GM18861 (cell line): ENCODE results near the gene NEURL1B.

Experiments
- ATAC-seq: cut with Tn5 transposase; IDR thresholded peaks from one replicate; pipeline ENCODE4 v1.9.1; 2021; ENCODE audit not compliant: unreplicated experiment

Gene NEURL1B

GRCh38 chr5:172632346-172633092, 8.5 kb upstream of the NEURL1B start:
- ATAC-seq: no peak

GRCh38 chr5:172633403-172633970, 7.6 kb upstream of the NEURL1B start:
- no peak for ATAC-seq

- ATAC-seq: no peak
These were observed 6.8 kb upstream of the NEURL1B start for GRCh38 chr5:172634106-172634899.

GRCh38 chr5:172635038-172635437, 6.0 kb upstream of the NEURL1B start:
- ATAC-seq: no peak

DNA sequence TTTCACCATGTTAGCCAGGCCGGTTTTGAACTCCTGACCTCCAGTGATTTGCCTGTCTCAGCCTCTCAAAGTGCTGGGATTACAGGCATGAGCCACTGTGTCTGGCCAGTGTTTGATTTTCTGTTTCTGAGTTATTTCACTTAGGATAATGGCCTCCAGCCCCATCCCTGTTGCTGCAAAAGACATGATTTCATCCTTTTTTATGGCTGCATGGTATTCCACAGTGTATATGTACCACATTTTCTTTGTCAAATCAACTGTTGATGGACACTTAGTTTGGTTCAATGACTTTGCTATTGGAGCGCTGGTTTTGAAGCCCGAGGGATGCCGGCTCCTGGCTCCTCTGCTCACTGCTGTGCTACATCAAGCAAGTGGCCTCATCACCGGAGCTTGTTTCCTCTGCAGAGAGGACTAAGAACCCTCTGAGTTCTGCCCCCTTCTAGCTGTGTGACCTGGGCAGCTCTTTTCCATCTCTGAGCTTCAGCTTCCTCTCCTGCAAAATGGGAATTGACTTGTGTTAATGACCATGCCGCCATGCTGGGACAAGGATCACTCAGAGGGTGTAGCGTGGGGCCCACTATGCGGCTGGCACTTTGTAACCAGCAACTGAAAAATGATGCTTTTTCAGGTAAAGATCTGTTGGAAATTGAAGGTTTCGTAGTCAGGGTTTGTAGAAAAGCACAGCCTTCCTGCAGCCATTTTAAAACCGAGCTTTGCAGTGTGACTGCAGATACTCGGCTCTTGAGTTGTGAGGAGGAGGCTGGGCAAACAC, 4.6 kb upstream of the NEURL1B start:
- ATAC-seq: no peak

- no peak for ATAC-seq
These were observed 3.9 kb upstream of the NEURL1B start for GRCh38 chr5:172637110-172637580.

DNA sequence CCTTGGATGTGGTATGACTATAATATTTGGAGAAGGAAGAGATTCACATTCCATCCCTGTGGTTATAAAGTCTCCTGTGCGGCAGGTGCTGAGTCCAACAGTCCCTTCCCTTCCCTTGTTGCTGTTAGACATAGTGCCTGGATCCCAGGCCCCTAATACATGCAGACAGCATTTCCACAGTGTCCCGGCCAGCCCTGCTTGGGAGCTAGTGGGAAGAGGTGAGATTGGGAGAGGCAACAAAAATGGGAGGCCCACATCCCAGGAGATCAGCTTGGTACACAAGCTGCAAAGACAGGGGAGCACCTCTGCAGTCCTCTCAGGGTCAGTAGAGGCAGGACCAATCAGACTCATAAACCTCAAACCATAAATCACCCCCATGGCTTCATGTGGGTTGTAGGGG, 3.3 kb upstream of the NEURL1B start:
- ATAC-seq: no peak

DNA sequence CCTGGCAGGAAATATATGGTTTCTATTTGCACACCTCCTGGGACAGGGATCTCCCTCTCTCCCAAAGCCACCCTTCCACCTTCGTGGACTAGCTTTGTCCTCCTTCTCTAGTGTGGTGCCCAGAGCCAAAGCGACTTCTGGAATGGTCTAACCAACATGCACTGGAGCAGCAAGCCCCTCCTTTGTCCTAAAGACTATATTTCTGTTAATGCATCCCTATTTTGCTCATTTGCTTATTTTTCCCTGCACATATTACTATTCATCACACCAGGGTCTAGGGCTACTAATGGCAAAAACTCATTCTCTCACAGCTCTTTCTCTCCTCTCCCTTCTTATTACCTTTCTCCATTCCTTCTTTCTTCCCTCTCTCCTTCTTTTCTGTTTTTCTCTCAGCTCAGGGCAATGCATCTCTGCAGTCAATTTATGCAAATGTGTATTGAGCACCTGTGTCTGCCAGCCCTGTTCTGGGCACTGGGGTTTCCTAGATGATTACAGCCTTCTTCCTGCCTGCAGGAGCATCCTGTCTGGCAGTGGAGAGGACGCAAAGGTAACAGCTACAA, 2.8 kb upstream of the NEURL1B start:
- ATAC-seq: no peak

GRCh38 chr5:172640139-172640538, 924 bp upstream of the NEURL1B start:
- ATAC-seq: no peak

- no peak for ATAC-seq
These were observed 442 bp downstream of the NEURL1B start for GRCh38 chr5:172641359-172642050.

DNA sequence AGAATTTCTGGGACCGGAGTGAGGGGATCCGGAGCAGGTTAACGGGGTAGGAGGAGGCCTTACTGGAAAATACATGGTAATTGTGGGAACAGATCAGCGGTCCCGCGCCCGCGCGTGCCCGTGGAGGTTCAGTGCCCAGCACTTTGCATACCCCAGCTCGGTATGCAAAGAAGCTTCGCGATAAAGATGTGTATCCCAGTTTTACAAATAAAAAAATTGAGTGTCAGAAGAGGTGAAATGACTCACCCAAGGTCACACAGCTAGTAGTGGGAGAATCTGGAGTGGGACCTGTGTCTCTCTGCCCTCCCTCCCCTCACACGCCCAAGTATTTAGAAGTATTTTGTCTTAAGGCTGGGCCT, 967 bp downstream of the NEURL1B start:
- ATAC-seq: no peak

DNA sequence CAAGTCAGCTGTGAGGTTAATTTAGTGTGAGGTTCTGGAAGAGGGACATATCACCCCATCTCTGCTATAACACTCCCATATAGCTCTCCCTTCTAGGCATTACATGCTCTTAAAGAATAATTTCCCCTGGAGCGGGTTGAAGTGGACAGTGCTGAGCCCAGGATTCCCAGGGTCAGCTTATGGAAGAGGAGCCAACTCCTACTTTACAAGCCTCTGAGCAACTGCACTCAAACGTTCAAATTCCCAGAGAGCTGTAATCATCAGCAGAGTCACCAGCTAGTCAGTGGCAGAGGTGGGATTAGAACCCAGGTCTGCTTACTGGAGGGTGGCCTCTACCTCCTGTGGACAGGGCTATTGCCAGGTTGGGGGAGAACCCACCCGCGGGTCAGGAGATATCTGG, 1.4 kb downstream of the NEURL1B start:
- no peak for ATAC-seq

DNA sequence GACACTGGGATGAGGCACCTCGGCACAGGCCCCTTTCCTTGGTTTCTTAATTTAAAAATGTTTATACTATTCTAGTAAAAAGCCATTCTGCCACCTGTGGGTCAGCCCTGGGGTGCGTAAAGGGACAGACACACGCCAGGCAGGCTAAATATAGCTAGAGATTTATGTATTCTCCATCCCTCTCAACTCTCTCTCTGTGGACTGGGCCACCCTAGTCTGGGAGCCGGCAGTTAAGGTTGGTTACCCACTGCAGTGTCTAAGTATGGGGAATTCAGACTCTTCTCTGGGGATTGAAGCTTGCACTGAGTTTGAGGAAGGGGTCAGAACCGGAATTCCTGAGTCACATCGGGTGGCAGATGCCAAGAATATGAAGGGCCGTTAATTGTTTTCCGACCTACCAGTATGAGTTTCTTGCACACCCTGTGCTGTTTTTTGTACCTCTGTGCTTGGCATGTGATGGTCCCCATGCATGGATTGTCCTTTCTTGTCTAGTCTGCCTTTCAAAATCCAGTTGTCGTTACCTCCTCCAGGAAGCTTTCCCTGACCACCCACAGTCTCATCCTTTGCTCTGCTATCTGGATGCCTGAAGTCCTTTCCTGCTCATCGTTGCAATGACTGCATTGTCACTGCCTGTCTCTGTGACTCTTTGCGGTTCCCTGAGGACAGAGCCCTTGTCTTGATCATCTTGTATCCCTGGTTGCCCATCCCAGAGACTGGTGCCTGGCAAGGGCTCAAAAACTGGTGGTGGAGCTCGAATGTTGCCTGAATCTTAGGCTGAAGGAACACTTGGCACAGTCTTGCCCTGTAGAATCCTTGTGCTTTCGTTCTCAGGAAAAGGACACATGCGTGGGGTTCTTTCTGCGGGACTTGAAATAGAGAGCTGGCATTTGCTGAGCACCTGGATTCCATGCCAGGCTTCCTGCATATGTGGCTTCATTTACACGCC, 2.1 kb downstream of the NEURL1B start:
- no peak for ATAC-seq

- ATAC-seq: no peak
These were observed 3.2 kb downstream of the NEURL1B start for GRCh38 chr5:172644266-172644665.

GRCh38 chr5:172644711-172645110, 3.6 kb downstream of the NEURL1B start:
- ATAC-seq: no peak

DNA sequence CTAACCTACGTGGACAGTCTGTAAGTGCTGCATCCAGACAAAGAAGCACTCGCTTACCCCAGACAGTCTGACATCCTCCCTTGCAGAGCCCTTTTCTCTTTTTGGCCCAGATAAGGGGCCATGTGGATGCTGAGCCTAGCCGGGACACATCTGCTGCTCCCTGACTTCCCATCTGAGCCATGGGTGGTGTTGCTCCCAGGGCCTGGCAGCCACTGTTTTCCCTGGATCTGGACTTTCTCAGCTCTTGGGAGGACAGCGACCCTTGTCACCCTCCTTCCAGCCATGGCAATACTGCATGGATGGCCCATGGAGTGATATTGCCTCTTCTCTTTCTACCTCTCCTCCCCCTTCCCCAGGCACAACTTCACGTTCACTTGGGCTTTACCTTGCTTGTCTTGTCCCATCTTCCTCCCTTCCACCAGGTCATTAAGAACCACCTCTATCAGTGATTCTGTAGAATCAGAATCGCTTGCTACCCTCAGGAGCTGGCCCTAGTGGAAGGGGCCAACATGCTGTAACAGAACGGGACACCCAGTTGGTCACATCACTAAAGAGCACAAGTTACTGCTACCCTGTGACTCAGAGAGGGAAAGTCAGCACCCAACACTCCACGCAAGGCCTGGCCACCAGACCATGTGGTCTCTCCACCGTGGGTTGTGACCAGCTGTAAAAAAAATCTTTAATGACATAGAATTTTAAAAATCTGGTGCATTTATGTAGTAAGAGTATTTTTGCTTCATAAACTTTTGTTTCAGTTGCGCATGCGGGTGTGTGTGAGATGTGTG, 4.4 kb downstream of the NEURL1B start:
- ATAC-seq: no peak

- ATAC-seq: no peak
These were observed 5.7 kb downstream of the NEURL1B start for GRCh38 chr5:172646716-172647285.

DNA sequence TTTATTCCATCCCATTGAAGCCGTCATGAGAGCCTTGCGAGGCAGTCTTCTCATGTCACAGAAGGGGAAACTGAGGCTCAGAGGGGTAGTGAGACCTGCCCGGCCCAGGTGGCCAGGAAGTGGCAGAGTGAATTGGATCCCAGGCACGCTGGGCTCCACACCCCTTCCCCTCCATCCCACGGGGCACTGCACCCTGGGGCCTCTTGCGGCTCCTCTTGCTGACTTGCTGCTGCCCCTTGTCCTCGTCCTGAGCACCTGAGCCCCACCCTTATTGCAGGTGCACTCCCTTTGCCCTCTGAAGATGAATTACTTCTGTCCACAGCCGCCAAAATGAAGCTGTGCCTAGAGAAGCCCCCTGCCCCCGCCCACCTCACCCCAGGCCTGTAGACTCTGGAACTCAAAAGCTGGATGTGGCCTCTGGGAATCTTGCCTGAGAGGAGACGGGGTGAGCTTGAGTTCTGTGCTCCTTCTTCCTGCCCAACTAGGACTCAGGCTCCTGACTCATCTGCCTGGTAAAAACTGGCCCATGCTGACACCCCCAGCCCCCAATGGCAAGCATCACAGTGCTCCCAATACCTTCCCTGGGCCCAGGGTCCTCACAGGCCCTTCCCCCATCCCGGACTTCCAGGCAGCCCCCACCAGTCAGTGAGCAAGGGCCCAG, 6.4 kb downstream of the NEURL1B start:
- no peak for ATAC-seq
